WERI-Rb-1 (cell line): ENCODE results near the gene ATP7B.
A peak's percentile ranks its signal among the peaks of the same experiment; 100 is the strongest.
"Not testable (repeated sequence)": the region's sequence is repeated elsewhere in the genome, so short reads cannot be mapped to it uniquely, and the experiment has no call there.

Source experiments
- DNase-seq: peaks from one replicate; pipeline ENCODE4 v3.0.0-alpha.2; 2020
- H3K27ac ChIP-seq: fragments of 250-450 bp; sonication (Bioruptor Pico); 2 replicates; pipeline ENCODE4 v1.5.1; 2020; ENCODE audit warnings: mild to moderate bottlenecking, moderate library complexity
- H3K27me3 ChIP-seq: fragments of 250-450 bp; sonication (Bioruptor Pico); 2 replicates; pipeline ENCODE4 v1.5.1; 2021; ENCODE audit warnings: mild to moderate bottlenecking, low read depth, moderate library complexity; ENCODE audit not compliant: insufficient read depth, severe bottlenecking
- H3K36me3 ChIP-seq: fragments of 250-450 bp; sonication (Bioruptor Pico); 2 replicates; pipeline ENCODE4 v1.5.1; 2020; ENCODE audit warnings: mild to moderate bottlenecking, moderate library complexity
- H3K4me3 ChIP-seq: 2 replicates; pipeline ENCODE4 v1.5.1; 2011; ENCODE audit warnings: low read depth, mild to moderate bottlenecking, control low read depth, low read length
- H3K9me3 ChIP-seq: fragments of 250-450 bp; sonication (Bioruptor Pico); 2 replicates; pipeline ENCODE4 v1.5.1; 2021; ENCODE audit warnings: mild to moderate bottlenecking, moderate library complexity; ENCODE audit not compliant: severe bottlenecking
- TF ChIP-seq, protein P1 (sequence below): IDR thresholded peaks from 2 replicates; pipeline ENCODE4 v1.5.1; 2011; ENCODE audit warnings: low read depth, mild to moderate bottlenecking, control low read depth, inconsistent platforms, low read length

Gene ATP7B

DNA sequence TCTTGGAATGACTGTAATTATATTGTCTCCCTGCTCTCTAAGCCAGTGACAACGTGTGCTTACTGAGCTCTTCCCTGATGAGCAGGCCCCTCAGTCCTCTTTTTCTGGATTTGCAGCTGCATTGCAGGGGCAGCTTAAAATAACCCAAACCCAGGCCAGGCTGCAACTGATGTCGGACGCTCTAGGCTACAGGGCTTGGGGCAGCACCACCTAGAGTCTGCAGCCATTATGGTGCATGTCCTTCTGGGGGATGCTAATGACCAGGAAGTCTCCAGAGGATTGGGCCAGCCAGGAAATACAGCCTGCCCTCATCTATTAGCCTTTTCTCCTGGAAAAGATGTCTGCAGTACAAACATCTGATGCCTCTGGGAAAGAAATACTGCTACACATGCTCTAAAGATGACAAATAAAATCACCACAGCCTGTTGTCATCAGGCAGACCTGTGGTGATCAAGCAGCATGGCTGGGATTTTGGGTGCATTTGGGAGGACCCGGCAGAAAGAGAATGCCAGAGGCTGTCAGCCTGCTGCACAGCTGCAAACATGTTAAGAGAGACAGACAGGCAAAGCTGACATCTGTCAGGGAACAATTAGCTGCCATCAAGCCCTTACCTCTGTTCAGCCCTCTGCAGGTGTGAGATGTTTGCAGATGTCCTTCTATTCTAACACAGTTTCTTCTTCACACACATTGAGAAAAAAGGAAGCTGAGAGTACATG, 97.7 kb downstream of the ATP7B start:
- Histone ChIP-seq H3K27me3 (no peaks in the 10 kb centered on the region), H3K9me3 (no peaks in the 10 kb centered on the region), H3K36me3 (no peaks in the 10 kb centered on the region), H3K4me3 (no peak overlapping the region), H3K27ac (no peak overlapping the region)
- no peak for DNase-seq
- TF ChIP-seq, protein P1, sequence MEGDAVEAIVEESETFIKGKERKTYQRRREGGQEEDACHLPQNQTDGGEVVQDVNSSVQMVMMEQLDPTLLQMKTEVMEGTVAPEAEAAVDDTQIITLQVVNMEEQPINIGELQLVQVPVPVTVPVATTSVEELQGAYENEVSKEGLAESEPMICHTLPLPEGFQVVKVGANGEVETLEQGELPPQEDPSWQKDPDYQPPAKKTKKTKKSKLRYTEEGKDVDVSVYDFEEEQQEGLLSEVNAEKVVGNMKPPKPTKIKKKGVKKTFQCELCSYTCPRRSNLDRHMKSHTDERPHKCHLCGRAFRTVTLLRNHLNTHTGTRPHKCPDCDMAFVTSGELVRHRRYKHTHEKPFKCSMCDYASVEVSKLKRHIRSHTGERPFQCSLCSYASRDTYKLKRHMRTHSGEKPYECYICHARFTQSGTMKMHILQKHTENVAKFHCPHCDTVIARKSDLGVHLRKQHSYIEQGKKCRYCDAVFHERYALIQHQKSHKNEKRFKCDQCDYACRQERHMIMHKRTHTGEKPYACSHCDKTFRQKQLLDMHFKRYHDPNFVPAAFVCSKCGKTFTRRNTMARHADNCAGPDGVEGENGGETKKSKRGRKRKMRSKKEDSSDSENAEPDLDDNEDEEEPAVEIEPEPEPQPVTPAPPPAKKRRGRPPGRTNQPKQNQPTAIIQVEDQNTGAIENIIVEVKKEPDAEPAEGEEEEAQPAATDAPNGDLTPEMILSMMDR, result peak; percentile 38

DNA sequence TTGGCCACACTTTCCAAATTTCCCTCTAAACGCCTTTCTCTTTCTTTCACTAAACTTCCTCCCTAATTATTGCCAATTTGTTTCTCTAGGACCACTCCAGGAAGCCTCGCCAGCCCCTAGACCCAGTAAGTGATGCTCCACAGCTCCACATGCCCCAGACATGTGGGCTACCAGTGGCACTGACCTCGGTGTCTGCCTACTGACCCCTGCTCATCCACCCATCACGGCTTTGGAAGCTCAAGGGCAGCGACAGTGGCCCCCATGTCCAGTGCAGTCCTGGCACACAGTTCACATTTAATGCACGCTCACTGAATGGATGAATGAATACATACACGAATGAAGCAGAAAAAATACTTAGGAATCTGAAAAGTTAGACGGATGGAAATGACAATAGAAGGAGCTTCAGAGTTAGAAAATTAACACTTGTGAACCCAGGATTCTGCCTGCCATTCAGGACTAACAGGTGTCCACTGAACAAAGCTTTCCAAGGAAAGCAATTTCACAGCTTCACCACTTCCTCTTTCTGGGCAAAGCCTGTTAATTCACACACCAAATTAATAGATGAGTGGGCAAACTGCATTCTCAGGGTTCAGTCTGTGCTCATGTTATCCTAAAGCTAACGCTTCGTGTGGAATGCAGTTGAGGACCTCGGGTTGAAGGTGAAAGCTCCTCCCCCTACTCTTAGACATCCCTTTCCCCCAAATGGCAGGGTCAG, 98.6 kb downstream of the ATP7B start:
- no peaks in the 10 kb centered on the region for H3K27me3 ChIP-seq
- H3K4me3 ChIP-seq, result no peak overlapping the region
- DNase-seq, result no peak
- H3K9me3 ChIP-seq, result no peaks in the 10 kb centered on the region
- H3K36me3 ChIP-seq, result no peaks in the 10 kb centered on the region
- no peak overlapping the region for H3K27ac ChIP-seq
- TF ChIP-seq, protein P1, result no peak

DNA sequence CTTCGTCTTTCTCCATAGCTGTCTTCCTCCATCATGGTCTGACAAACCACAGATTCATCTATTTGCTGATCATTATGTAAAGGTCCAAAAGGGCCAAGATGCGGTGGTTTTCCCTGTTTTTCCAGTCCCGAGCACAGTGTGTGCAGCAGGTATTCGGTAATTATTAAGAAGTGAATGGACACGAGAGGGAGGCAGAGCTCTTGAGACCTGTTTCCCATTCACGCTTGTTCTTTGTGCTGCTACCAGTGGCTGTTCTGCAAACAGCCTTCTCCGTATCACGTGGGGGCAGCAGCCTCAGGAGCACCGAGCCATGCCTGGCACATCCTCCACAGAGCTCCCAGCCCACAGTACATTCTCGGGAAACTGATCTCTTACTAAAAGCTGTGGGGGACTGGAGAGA, 99.2 kb downstream of the ATP7B start:
- DNase-seq, result no peak
- H3K9me3 ChIP-seq, result no peaks in the 10 kb centered on the region
- TF ChIP-seq, protein P1, result no peak
- no peaks in the 10 kb centered on the region for H3K36me3 ChIP-seq
- H3K4me3 ChIP-seq, result no peak overlapping the region
- H3K27me3 ChIP-seq, result no peaks in the 10 kb centered on the region
- H3K27ac ChIP-seq, result no peak overlapping the region

DNA sequence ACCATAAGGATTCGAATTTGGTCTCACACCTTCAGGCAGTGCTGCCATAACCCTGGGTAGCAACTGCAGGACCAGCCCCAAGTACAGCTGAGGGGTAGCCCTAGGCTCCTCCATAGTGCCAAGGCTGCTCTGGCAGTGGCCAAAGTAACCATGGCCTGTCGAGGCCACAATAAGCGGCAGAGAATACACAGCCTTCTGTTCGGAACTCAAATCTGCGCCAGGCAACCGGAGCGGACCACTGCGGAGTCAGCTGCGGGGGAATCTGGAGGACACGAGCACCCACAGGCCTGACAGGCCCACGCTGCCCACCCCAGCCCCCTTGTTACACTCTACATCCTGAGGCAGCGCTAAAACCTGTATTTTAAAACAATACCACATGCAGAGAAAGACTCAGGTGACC, 100.7 kb downstream of the ATP7B start:
- no peak for DNase-seq
- H3K36me3 ChIP-seq, result no peaks in the 10 kb centered on the region
- H3K4me3 ChIP-seq, result no peak overlapping the region
- H3K27me3 ChIP-seq, result no peaks in the 10 kb centered on the region
- H3K27ac ChIP-seq, result no peak overlapping the region
- TF ChIP-seq, protein P1, result no peak
- no peaks in the 10 kb centered on the region for H3K9me3 ChIP-seq

DNA sequence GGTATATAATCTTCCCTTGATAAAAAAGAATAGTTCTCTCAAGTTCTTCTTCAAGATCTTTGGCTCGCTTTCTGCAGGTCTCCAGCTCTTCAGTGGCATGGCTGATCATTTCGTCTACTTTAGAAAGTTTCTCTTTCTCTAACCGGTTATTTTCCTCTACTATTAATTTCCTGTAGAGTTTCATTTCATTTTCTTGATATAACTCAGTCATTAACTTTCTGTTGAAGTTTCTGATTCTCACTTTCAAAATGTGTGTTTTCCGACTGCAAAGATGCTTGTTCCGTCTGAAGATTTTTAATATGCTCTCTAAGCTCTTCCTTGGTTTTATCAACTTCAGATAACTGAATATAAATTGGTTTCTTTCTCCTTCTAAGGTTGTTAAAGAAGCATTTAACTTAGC, 102.0 kb downstream of the ATP7B start:
- H3K27ac ChIP-seq, H3K27me3 ChIP-seq, H3K36me3 ChIP-seq, H3K9me3 ChIP-seq, H3K4me3 ChIP-seq, DNase-seq: not testable (repeated sequence)

DNA sequence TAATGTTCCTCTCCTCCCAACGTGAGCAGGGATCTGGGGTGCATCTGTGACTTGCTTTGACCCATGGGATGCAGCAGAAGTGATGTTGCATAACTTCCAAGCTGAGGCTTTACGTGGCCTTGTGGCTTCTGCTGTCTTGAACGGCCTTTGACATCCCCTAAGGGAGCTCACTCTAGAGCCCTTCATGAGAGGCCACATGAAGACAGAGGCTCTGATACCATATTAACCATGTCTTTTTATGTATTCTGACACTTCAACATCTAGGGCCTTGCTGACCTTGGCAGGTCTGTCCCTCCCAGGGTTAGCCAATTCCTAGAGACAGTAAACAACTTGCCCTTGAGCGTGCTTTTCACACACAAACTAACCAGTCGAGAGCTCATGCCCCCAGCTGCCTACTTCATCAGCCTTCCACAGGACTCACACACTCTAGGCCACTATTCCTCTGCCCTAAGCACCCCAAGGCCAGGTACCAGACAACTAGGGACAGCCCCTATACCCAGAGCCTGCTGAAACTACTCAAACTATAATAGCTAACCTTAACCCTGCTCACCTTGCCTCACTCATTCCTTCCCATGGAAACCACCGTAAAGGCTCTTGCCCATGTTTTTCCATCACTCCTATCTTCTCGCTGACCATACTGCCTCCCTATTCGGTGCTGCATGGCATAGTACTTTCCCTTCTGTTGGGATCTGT, 104.1 kb downstream of the ATP7B start:
- Histone ChIP-seq H3K27me3 (no peaks in the 10 kb centered on the region), H3K36me3 (no peaks in the 10 kb centered on the region), H3K4me3 (no peak overlapping the region), H3K9me3 (no peaks in the 10 kb centered on the region), H3K27ac (no peak overlapping the region)
- no peak for DNase-seq
- TF ChIP-seq, protein P1, result no peak
